PC-9 (cell line): ENCODE results near the gene CWC25. TPM values are rescaled to one million over a fixed set of nuclear protein-coding genes. Genes with fewer than 3 reads are reported as not detected.

ENCODE experiments used
- BruUV-seq: library from RNA; stranded (reverse); fragments of 400-500 nt; replicated peaks from 2 replicates; lab custom pipeline; 2021; lab: Mats Ljungman, UMichigan
- CTCF ChIA-PET: fragments of 300-600 bp; sonication (Branson Sonifier 250); formaldehyde crosslinking; loops from one replicate; lab custom pipeline; 2022; ENCODE audit warnings: antibody characterized with exemption; lab: Charles Lee
- POLR2A ChIA-PET: fragments of 300-600 bp; sonication (Branson Sonifier 250); formaldehyde crosslinking; loops from one replicate; lab custom pipeline; 2022; ENCODE audit warnings: antibody characterized with exemption; ENCODE audit not compliant: unreplicated experiment; lab: Charles Lee
- DNase-seq, 2 experiments: peaks; one replicate each; pipeline versions ENCODE4 v3.0.0 to v3.0.0-alpha.2; 2015 to 2022; ENCODE audit warnings: mixed read lengths in 1 of 2
- H2AFZ ChIP-seq: fragments of 200-600 bp; sonication (generic); 2 replicates; pipeline ENCODE4 v1.8.1; 2017; ENCODE audit warnings: antibody characterized with exemption
- H3F3A ChIP-seq: fragments of 200-600 bp; sonication (generic); 2 replicates; pipeline ENCODE4 v1.8.1; 2017; ENCODE audit warnings: antibody characterized with exemption, mild to moderate bottlenecking, low read depth; ENCODE audit not compliant: insufficient read depth
- H3K27ac ChIP-seq: fragments of 200-600 bp; sonication (generic); 2 replicates; pipeline ENCODE4 v1.6.1; 2016; ENCODE audit warnings: mixed run types
- H3K27me3 ChIP-seq: fragments of 200-600 bp; sonication (generic); 2 replicates; pipeline ENCODE4 v1.6.1; 2016; ENCODE audit warnings: low read depth, mixed run types; ENCODE audit not compliant: insufficient read depth
- H3K36me3 ChIP-seq: fragments of 200-600 bp; sonication (generic); 2 replicates; pipeline ENCODE4 v1.6.1; 2016; ENCODE audit warnings: low read depth, mixed run types
- H3K4me1 ChIP-seq: fragments of 200-600 bp; sonication (generic); replicated peaks from 2 replicates; pipeline ENCODE4 v1.6.1; 2016; ENCODE audit warnings: mixed run types; ENCODE audit not compliant: insufficient read depth
- H3K4me2 ChIP-seq: fragments of 200-600 bp; sonication (generic); 2 replicates; pipeline ENCODE4 v1.6.1; 2017; ENCODE audit warnings: mixed run types
- H3K4me3 ChIP-seq: fragments of 200-600 bp; sonication (generic); 2 replicates; pipeline ENCODE4 v1.6.1; 2016; ENCODE audit warnings: mixed run types
- H3K79me2 ChIP-seq: fragments of 200-600 bp; sonication (generic); 2 replicates; pipeline ENCODE4 v1.6.1; 2017; ENCODE audit warnings: low read depth, mixed run types
- H3K9me2 ChIP-seq: fragments of 200-600 bp; sonication (generic); 2 replicates; pipeline ENCODE4 v1.8.1; 2017; ENCODE audit warnings: mild to moderate bottlenecking; ENCODE audit not compliant: insufficient read depth
- H3K9me3 ChIP-seq: fragments of 200-600 bp; sonication (generic); 2 replicates; pipeline ENCODE4 v1.8.1; 2016; ENCODE audit warnings: low read depth; ENCODE audit not compliant: insufficient read depth
- H4K20me1 ChIP-seq: fragments of 200-600 bp; sonication (generic); 2 replicates; pipeline ENCODE4 v1.8.1; 2017; ENCODE audit not compliant: insufficient read depth
- CTCF ChIP-seq: fragments of 200-600 bp; sonication (generic); conservative IDR thresholded peaks from 2 replicates; pipeline ENCODE4 v1.6.1; 2017; ENCODE audit warnings: mixed run types, antibody characterized with exemption, mild to moderate bottlenecking, moderate library complexity
- EZH2 ChIP-seq: fragments of 200-600 bp; sonication (generic); IDR thresholded peaks from 2 replicates; pipeline ENCODE4 v1.8.0; 2017; ENCODE audit warnings: antibody characterized with exemption, low read depth
- intact Hi-C: fragments of 100-400 bp; cut with micrococcal nuclease; formaldehyde crosslinking; loops from one replicate; pipeline ENCODE4 v1.10.0; 2022; ENCODE audit not compliant: unreplicated experiment
- total RNA-seq: library from RNA; stranded (reverse); gene quantifications from 2 replicates; pipeline ENCODE4 v1.2.3, GENCODE V29; 2021

CWC25 gene
- total RNA-seq, 1 experiment from 2014 or later, result 13.7 TPM

GRCh38 chr17:38779965-38780752 is 45.0 kb downstream of the CWC25 start:
- CTCF ChIA-PET, result no interaction called here
- H4K20me1 ChIP-seq, result no peaks in the 10 kb centered on the region
- TF ChIP-seq CTCF, result no peak
- TF ChIP-seq EZH2, result no peak

GRCh38 chr17:38777641-38778250 is 47.4 kb downstream of the CWC25 start:
- no peaks in the 10 kb centered on the region for H3F3A ChIP-seq
- intact Hi-C loops, result no loop called here
- DNase-seq, result no peak
- no TSS peak for BruUV-seq
- no peaks in the 10 kb centered on the region for H3K9me3 ChIP-seq
- CTCF ChIA-PET, result no interaction called here
- H3K27ac ChIP-seq, result no peak overlapping the region
- no peaks in the 10 kb centered on the region for H3K9me2 ChIP-seq
- H3K79me2 ChIP-seq, result no peaks in the 10 kb centered on the region
- H2AFZ ChIP-seq, result no peak overlapping the region
- no peaks in the 10 kb centered on the region for H3K4me1 ChIP-seq
- TF ChIP-seq EZH2 (no peak), CTCF (no peak)
- H3K4me3 ChIP-seq, result no peak overlapping the region
- no peak overlapping the region for H3K4me2 ChIP-seq
- H3K36me3 ChIP-seq, result peaks cover 17% of the 10 kb centered on the region; the same call in 1 of the 2 replicates
- no peaks in the 10 kb centered on the region for H4K20me1 ChIP-seq
- POLR2A ChIA-PET, result interaction anchor here (0.7 kb wide), 1 partner anchor 625 kb away, joined by 13 read pairs; no protein-coding TSS in a partner anchor
- H3K27me3 ChIP-seq, result no peaks in the 10 kb centered on the region

More at GRCh38 chr17:38779965-38780752, 45.0 kb downstream of the CWC25 start:
- Histone ChIP-seq H3K27me3 (no peaks in the 10 kb centered on the region), H2AFZ (no peak overlapping the region), H3K9me3 (no peaks in the 10 kb centered on the region), H3K36me3 (peaks cover 16% of the 10 kb centered on the region), H3K79me2 (no peaks in the 10 kb centered on the region), H3K4me1 (no peaks in the 10 kb centered on the region), H3K4me2 (no peak overlapping the region), H3K4me3 (no peak overlapping the region), H3K9me2 (no peaks in the 10 kb centered on the region), H3K27ac (no peak overlapping the region), H3F3A (no peaks in the 10 kb centered on the region)
- intact Hi-C loops, result no loop called here
- DNase-seq, result no peak
- POLR2A ChIA-PET, result no interaction called here
- no TSS peak for BruUV-seq

- no peak overlapping the region for H3K27ac ChIP-seq
- H3K4me3 ChIP-seq, result no peak overlapping the region
- intact Hi-C loops, result no loop called here
- no peak overlapping the region for H3K4me2 ChIP-seq
- peaks cover 13% of the 10 kb centered on the region; the same call in 1 of the 2 replicates for H3K36me3 ChIP-seq
- no peaks in the 10 kb centered on the region for H3K4me1 ChIP-seq
- no peaks in the 10 kb centered on the region for H3K9me3 ChIP-seq
- no peak for DNase-seq
- POLR2A ChIA-PET, result interaction anchor here (0.6 kb wide), 1 partner anchor 27 kb away, joined by 3 read pairs; no protein-coding TSS in a partner anchor
- no peaks in the 10 kb centered on the region for H3K9me2 ChIP-seq
- BruUV-seq, result no TSS peak
- no peak for TF ChIP-seq EZH2
- no peak for TF ChIP-seq CTCF
- CTCF ChIA-PET, result no interaction called here
- H2AFZ ChIP-seq, result no peak overlapping the region
- no peaks in the 10 kb centered on the region for H3K79me2 ChIP-seq
- H4K20me1 ChIP-seq, result no peaks in the 10 kb centered on the region
- H3F3A ChIP-seq, result peaks cover 6% of the 10 kb centered on the region
- no peaks in the 10 kb centered on the region for H3K27me3 ChIP-seq
Measured at GRCh38 chr17:38773258-38773657, 51.9 kb downstream of the CWC25 start.
